Measurements from ENCODE around the gene ZBTB40.

ZBTB40 gene

GRCh38 chr1:22465671-22466070 is 14.0 kb downstream of the ZBTB40 start:
- DNase-seq (ENCODE audit: low read depth): no peak

GRCh38 chr1:22470227-22470626 is 18.6 kb downstream of the ZBTB40 start:
- DNase-seq (ENCODE audit: low read depth): no peak

DNA sequence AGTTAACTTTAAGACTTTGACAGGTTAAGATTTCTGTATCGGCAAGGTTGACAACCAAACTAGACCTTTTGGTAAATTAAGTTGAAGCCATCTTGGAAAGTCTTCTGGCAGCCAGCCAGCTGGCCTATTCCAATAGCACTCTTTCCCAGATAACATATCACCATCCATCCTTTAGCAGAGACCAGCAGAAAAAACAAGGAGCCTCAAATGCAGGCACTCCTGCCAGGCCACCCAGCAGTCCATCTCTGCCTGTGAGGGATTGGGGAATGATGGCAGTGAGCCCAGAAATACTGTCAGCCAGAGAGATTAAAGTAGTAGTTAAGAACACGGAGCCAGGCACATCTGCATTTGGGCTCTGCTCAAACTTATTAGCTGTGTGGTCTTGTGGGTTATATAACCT is 19.4 kb downstream of the ZBTB40 start:
- peak; percentile 60 for DNase-seq (ENCODE audit: low read depth)

- no peak for DNase-seq (ENCODE audit: low read depth)
These were observed 20.0 kb downstream of the ZBTB40 start for GRCh38 chr1:22471610-22472009.

- DNase-seq (ENCODE audit: low read depth): no peak
These were observed 20.9 kb downstream of the ZBTB40 start for GRCh38 chr1:22472596-22472995.

- DNase-seq (ENCODE audit: low read depth): no peak
These were observed 22.3 kb downstream of the ZBTB40 start for GRCh38 chr1:22473952-22474351.

GRCh38 chr1:22476566-22476965 is 24.9 kb downstream of the ZBTB40 start:
- no peak for DNase-seq (ENCODE audit: low read depth)

DNA sequence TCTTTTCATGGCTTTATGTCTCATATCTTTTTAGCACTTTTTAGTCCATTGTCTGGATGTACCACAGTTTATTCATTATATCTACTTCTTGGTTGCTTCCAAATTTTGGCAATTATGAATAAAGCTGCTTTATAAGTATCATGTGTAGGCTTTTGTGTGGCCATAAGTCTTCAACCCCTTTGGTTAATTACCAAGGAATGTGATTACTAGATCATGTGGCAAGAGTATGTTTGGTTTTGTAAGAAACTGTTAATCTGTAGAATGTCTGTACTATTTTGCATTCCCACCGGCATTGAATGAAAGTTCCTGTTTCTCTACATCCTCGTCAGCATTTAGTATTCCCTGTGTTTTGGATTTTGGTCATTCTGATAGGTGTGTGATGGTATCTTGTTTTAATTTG is 31.5 kb downstream of the ZBTB40 start:
- no peak for DNase-seq (ENCODE audit: low read depth)

- no peak for DNase-seq (ENCODE audit: low read depth)
These were observed 33.2 kb downstream of the ZBTB40 start for GRCh38 chr1:22484706-22485345.

DNA sequence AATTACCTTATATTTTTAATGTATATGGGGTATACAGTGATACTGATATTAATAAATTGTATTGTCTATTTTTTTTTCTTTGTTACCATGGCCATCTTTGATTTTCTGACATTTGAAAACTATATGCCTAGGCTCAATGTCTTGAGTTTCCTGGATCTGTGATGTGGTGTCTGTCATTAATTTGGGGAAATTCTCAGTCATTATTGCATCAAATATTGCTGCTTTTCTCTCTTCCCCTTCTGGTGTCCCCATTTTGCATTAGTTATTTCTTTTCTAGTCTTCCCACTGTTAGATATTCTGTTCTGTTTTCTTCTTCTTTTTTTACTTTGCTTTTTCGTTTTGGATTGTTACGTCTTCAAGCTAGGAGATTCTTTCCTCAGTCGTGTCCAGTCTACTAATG is 33.8 kb downstream of the ZBTB40 start:
- no peak for DNase-seq (ENCODE audit: low read depth)

- peak; percentile 30 for DNase-seq (ENCODE audit: low read depth)
These were observed 36.1 kb downstream of the ZBTB40 start for GRCh38 chr1:22487781-22488180.

DNA sequence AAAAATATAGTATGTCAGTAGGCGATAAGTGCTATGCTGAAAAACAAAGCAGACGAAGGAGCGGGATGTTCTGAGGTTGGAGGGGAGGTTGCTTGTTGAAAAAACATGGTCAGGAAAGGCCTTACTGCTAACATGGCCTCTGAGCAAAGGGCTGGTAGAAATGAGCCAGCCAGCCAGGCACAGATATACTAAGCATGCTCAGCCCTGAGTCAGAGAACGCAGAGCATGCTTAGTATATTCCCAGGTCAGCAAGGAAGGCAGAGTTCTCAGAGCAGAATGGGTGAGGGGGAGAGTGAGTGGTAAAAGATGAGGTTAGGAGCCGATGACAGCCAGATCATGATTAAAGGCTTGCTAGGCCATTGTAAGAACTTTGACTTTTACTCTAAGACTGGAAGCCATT is 36.7 kb downstream of the ZBTB40 start:
- DNase-seq (ENCODE audit: low read depth): peak; percentile 41

- DNase-seq (ENCODE audit: low read depth): no peak
These were observed 37.6 kb downstream of the ZBTB40 start for GRCh38 chr1:22489278-22489677.

- DNase-seq (ENCODE audit: low read depth): no peak
These were observed 38.2 kb downstream of the ZBTB40 start for GRCh38 chr1:22489823-22490222.

DNA sequence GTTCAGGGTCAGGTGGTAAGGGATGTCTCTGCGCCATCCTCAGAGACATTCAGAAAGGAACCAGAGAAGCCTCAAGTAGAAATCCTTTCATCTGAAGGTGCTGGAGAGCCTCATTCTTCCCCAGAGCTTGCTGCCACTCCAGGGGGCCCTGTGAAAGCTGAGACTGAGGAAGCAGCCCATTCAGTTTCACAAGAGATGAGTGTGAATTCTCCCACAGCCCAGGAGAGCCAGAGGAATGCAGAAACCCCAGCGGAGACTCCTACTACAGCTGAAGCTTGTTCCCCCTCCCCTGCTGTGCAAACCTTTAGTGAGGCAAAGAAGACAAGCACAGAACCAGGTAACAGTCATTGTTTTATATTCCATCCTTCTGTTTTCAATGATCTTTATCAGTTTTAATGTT is 38.7 kb downstream of the ZBTB40 start:
- DNase-seq (ENCODE audit: low read depth): peak; percentile 71

DNA sequence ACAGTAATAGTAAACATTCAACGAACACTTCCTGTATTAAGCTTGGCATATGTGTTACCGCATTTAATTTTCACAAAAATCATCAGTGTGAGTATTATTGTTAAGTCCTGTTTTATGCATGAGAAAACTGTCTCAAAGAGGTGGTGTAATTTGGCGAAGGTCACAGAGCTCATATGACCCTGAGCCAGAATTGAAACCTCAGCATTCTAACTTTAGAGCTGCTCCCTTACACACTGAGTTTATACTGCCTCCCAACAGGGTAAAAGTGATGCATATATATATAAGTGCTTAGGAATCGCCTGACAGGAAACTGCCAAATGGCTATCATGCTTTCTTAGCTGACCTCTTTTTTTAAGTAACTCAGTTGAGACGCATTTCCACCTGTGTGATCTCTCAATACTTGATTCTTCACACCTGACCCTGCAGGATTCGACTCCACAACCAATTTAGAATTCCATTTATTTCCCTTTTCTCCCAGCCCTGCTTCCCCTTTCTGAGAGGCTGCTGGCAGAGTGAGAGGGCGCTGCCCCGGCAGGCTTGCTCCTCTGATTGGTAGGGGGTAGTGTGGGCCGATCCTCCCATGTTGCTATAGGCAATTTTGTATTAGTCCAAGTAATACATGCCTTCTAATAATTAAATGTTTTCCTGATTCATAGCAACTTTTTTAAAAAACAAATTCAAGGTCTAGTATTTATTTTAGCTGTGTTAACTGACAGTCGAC is 40.5 kb downstream of the ZBTB40 start:
- no peak for DNase-seq (ENCODE audit: low read depth)

- DNase-seq (ENCODE audit: low read depth): no peak
These were observed 42.5 kb downstream of the ZBTB40 start for GRCh38 chr1:22494144-22494543.

DNA sequence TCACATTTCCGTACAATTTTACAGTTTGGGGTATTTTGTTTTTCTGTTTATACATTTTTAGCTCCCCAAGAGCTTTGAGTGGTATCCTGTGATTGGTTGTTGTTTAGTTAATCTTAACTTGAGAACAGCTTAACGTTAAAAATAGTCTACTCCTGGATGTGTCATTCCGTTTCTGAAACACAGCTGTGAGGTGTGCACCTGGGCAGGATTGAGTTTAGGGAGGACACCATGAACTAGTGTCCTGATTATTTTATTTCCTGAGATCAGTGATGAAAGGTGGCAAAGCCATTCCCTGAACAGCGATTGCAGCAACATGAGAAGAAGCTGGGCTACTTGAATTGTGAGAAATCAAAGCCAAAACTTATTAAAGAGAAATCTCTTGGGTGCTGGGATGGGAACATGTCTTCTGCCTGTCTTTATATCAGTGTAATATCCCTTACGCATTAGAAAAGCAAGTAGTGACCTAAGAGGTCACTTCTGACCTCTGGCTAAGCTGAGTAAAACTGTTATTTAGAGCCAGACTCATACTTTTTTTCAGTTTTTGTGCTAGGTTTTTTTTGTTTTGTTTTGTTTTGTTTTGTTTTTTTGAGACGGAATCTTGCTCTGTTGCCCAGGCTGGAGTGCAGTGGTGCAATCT is 43.4 kb downstream of the ZBTB40 start:
- no peak for DNase-seq (ENCODE audit: low read depth)

DNA sequence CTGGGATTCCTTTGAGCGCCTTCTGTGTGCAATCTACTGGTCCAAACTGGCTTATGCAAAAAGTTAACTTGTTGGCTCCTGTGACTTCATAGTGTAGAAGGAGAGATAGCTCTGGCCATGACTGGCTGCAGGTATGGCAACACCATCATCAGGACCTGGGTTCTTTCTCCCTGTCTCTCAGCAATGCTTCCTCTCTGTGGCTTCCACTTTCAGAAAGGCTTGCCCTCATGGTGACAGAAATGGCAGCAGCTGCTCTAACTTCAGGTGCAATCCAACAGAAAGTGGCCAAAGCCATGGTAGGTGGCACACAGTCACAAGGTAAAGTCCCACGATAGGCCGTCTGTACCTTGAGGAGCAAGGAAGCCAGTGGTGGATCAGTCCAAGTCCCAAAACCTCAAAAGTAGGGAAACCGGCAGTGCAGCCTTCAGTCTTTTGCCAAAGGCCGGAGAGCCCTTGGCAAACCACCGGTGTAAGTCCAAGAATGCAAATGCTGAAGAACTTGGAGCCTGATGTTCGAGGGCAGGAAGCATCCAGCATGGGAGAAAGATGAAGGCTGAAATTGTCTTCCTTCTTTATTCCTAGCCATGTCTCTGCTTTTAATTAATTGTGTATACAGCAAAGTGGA is 45.0 kb downstream of the ZBTB40 start:
- no peak for DNase-seq (ENCODE audit: low read depth)

- DNase-seq (ENCODE audit: low read depth): no peak
These were observed 46.8 kb downstream of the ZBTB40 start for GRCh38 chr1:22498463-22498862.

GRCh38 chr1:22500058-22500457 is 48.4 kb downstream of the ZBTB40 start:
- DNase-seq (ENCODE audit: low read depth): peak; percentile 70

DNA sequence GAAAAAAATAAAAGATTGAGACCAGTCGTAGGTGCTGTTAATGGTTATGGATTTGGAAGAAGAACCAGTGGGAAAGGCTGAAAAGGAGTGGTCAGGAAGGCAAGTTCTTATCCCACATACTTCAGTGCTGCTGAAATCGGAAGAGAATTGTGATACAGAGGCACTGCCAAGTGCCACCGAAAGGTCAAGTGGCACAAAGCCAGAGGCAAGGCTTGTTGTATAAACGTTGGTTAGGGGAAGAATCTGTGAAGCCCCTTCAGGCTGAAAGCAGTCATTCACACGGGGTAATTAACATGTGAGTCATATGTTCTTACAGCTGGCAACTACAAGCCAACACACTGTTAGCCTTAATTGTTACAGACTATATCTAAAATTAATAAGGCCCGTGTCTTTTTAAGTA is 48.8 kb downstream of the ZBTB40 start:
- DNase-seq (ENCODE audit: low read depth): peak; percentile 78

DNA sequence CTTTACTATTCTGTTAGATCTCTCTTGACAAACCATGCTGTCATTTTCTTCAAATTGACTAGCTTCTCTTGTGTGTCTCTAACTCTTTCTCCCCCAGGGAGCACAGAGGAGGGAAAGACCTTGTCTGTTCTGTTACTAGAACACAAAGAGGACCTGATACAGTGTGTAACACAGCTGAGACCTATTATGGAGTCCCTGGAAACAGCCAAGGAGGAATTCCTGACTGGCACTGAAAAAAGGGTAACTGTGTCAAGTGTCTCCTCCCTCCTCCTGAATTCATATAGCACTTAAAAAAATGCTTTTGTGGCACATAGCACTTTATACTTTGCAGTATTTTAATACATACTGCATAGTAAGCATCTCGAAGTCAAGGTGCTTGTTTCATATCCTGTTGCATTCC is 50.6 kb downstream of the ZBTB40 start:
- DNase-seq (ENCODE audit: low read depth): no peak

Data from iris pigment epithelial cell (primary cell).